Cardiac fibroblast (primary cell): ENCODE results near the gene GIGYF2.
"Not testable (repeated sequence)": the region's sequence is repeated elsewhere in the genome, so short reads cannot be mapped to it uniquely, and the experiment has no call there.

Experiments used
- DNase-seq, 2 donors: peaks; one replicate each; pipeline versions ENCODE4 v3.0.0 to v3.0.0-alpha.2; 2010; ENCODE audit warnings: low read depth in 2 of 2
- H3K4me3 ChIP-seq, 2 donors: replicated peaks in 1 of 2; 1 replicate in 1 of 2; 2 replicates in 1 of 2; pipeline ENCODE4 v1.5.1; 2011; ENCODE audit warnings: low read depth in 2 of 2, low read length in 2 of 2, mild to moderate bottlenecking in 2 of 2, moderate library complexity in 1 of 2
- CTCF ChIP-seq: IDR thresholded peaks from one replicate; pipeline ENCODE4 v1.5.1; 2011; ENCODE audit warnings: low read depth, mild to moderate bottlenecking, low read length, inconsistent platforms

GIGYF2 gene

GRCh38 chr2:232838406-232838874 is 141.3 kb downstream of the GIGYF2 start:
- DNase-seq, result peak in 1 of 2 donors; percentile 20
- no peak overlapping the region for H3K4me3 ChIP-seq
- TF ChIP-seq CTCF, result no peak

GRCh38 chr2:232839411-232840079 is 142.4 kb downstream of the GIGYF2 start:
- peak in 1 of 2 donors; percentile 23 for DNase-seq
- no peak overlapping the region for H3K4me3 ChIP-seq
- TF ChIP-seq CTCF, result no peak

DNA sequence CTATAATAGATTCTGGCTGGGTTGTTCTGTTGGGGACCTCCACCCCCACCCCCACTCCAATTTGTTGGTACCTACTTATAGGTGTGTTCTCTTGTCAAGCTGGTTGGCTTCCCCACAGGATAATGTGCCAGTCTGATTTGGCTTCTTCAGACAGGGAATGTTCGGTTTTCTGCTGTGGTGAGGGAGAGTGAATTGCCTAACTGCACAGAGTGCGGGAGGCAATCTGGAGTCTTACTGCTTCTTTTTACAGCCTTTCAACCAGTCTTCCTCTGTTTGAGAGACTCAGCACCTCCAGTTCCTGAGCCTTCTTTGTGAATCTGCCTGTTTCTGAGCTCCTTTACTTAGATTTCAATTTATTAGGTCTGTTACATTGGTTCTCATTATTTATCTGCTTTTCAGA is 145.6 kb downstream of the GIGYF2 start:
- TF ChIP-seq CTCF, result no peak
- DNase-seq, result no peak
- H3K4me3 ChIP-seq, result no peak overlapping the region

GRCh38 chr2:232843834-232844233 is 146.7 kb downstream of the GIGYF2 start:
- no peak for TF ChIP-seq CTCF
- H3K4me3 ChIP-seq, result no peak overlapping the region
- no peak for DNase-seq

- no peak for DNase-seq
- H3K4me3 ChIP-seq, result no peak overlapping the region
- no peak for TF ChIP-seq CTCF
These were observed 148.9 kb downstream of the GIGYF2 start for GRCh38 chr2:232846055-232846454.

GRCh38 chr2:232850039-232850438 is 152.9 kb downstream of the GIGYF2 start:
- H3K4me3 ChIP-seq, result no peak overlapping the region
- DNase-seq, result no peak
- TF ChIP-seq CTCF, result no peak

- not testable (repeated sequence) for DNase-seq, H3K4me3 ChIP-seq
These were observed 154.9 kb downstream of the GIGYF2 start for GRCh38 chr2:232852081-232852480.
